GM12878 (cell line): ENCODE data around the gene RPP40. TPM values are rescaled to one million over a fixed set of nuclear protein-coding genes. Genes with fewer than 3 reads are reported as not detected.

Experiments used
- ATAC-seq: fragments of 200-7000 bp; cut with Tn5 transposase; 3 replicates; pipeline ENCODE4 v1.9.1; 2020; ENCODE audit warnings: mild to moderate bottlenecking, moderate library complexity
- BruUV-seq: library from RNA; stranded (reverse); fragments of 400-500 nt; replicated peaks from 2 replicates; lab custom pipeline; 2021; lab: Mats Ljungman, UMichigan
- CTCF ChIA-PET: fragments of 300-600 bp; sonication (Branson Sonifier 250); formaldehyde crosslinking; extraction: SDS; loops from one replicate; lab custom pipeline; 2021; ENCODE audit warnings: inconsistent platforms; lab: Yijun Ruan, JAX
- POLR2A ChIA-PET: fragments of 350-600 bp; formaldehyde crosslinking; extraction: SDS; loops from one replicate; lab custom pipeline; 2021; ENCODE audit warnings: inconsistent platforms; lab: Charles Lee
- RAD21 ChIA-PET: fragments of 300-600 bp; sonication (Branson Sonifier 250); formaldehyde crosslinking; loops from one replicate; lab custom pipeline; 2023; ENCODE audit warnings: antibody characterized with exemption; ENCODE audit not compliant: unreplicated experiment; lab: Charles Lee
- SMC1A ChIA-PET: fragments of 300-600 bp; sonication (Branson Sonifier 250); formaldehyde crosslinking; loops from one replicate; lab custom pipeline; 2023; ENCODE audit not compliant: unreplicated experiment, uncharacterized antibody; lab: Charles Lee
- DNase-seq: peaks from one replicate; pipeline ENCODE4 v3.0.0-alpha.2; 2011; ENCODE audit warnings: low read depth, low spot score
- FAIRE-seq: peaks from 3 replicates; lab custom pipeline; 2011; peaks lifted over from hg19 to GRCh38; lab: Jason Lieb, UNC
- H2AFZ ChIP-seq: 2 replicates; pipeline ENCODE4 v1.6.0; 2011; ENCODE audit warnings: low read depth, low read length, control low read depth; ENCODE audit not compliant: control insufficient read depth
- H3K27ac ChIP-seq: 2 replicates; pipeline ENCODE4 v1.5.1; 2011; ENCODE audit warnings: control low read depth; ENCODE audit not compliant: control insufficient read depth, insufficient read depth
- H3K27me3 ChIP-seq, 2 experiments: replicated peaks in 1 of 2; 2 replicates each; pipeline versions ENCODE4 v1.6.0 to v1.6.1; 2011; ENCODE audit warnings: low read length in 1 of 2; ENCODE audit not compliant: control insufficient read depth in 2 of 2, insufficient read depth in 2 of 2
- H3K36me3 ChIP-seq, 2 experiments: 2 replicates each; pipeline ENCODE4 v1.5.1; 2011; ENCODE audit warnings: low read length in 1 of 2; ENCODE audit not compliant: control insufficient read depth in 2 of 2, insufficient read depth in 2 of 2
- H3K4me1 ChIP-seq: 2 replicates; pipeline ENCODE4 v1.6.1; 2011; ENCODE audit warnings: mild to moderate bottlenecking, low read length, moderate library complexity, mixed read lengths; ENCODE audit not compliant: control insufficient read depth, insufficient read depth
- H3K4me2 ChIP-seq: 2 replicates; pipeline ENCODE4 v1.6.0; 2011; ENCODE audit warnings: control low read depth; ENCODE audit not compliant: control insufficient read depth, insufficient read depth
- H3K4me3 ChIP-seq: fragments of 200-600 bp; sonication (generic); 2 replicates; pipeline ENCODE4 v1.5.1; 2016
- H3K79me2 ChIP-seq: 2 replicates; pipeline ENCODE4 v1.6.0; 2011; ENCODE audit warnings: low read length; ENCODE audit not compliant: control insufficient read depth, insufficient read depth
- H3K9ac ChIP-seq: 2 replicates; pipeline ENCODE4 v1.8.0; 2011; ENCODE audit warnings: low read length, control low read depth, mixed read lengths; ENCODE audit not compliant: control insufficient read depth, insufficient read depth
- H3K9me3 ChIP-seq: replicated peaks from 3 replicates; pipeline ENCODE4 v1.5.1; 2011; ENCODE audit warnings: mild to moderate bottlenecking, low read length; ENCODE audit not compliant: control insufficient read depth, insufficient read depth
- H4K20me1 ChIP-seq: 2 replicates; pipeline ENCODE4 v1.6.0; 2011; ENCODE audit not compliant: control insufficient read depth, insufficient read depth
- IKZF1 ChIP-seq: fragments of 450-650 bp; conservative IDR thresholded peaks from 2 replicates; pipeline ENCODE4 v1.6.1; 2017; ENCODE audit warnings: antibody characterized with exemption, mild to moderate bottlenecking
- IRF5 ChIP-seq: fragments of 450-650 bp; IDR thresholded peaks from 2 replicates; pipeline ENCODE4 v1.6.1; 2017; ENCODE audit warnings: borderline replicate concordance
- KAT2A ChIP-seq: conservative IDR thresholded peaks from 2 replicates; pipeline ENCODE4 v1.6.1; 2011; ENCODE audit warnings: low read depth, low read length; ENCODE audit not compliant: control insufficient read depth
- MLLT1 ChIP-seq: fragments of 450-650 bp; IDR thresholded peaks from 2 replicates; pipeline ENCODE4 v1.6.1; 2016; ENCODE audit warnings: mild to moderate bottlenecking
- MTA3 ChIP-seq: IDR thresholded peaks from 2 replicates; pipeline ENCODE4 v1.6.1; 2012; ENCODE audit warnings: low read length, inconsistent platforms, borderline replicate concordance
- STAT3 ChIP-seq: IDR thresholded peaks from 2 replicates; pipeline ENCODE4 v1.6.1; 2011; ENCODE audit warnings: low read depth, low read length, improper control_type of control experiment
- WGBS: methylation state at CpG from one replicate; pipeline ENCODE4 v1.1.6; 2016; ENCODE audit warnings: low lambda C conversion rate; ENCODE audit not compliant: insufficient replicate concordance, insufficient coverage; ENCODE audit errors: missing lambda C conversion rate; 5-methylcytosine and 5-hydroxymethylcytosine counted together
- in situ Hi-C: fragments of 300-500 bp; cut with MboI; formaldehyde crosslinking; loops from 9 replicates; pipeline ENCODE4 v1.14.3; 2018; ENCODE audit warnings: mixed read lengths
- intact Hi-C: fragments of 100-400 bp; cut with micrococcal nuclease; formaldehyde crosslinking; loops from one replicate; pipeline ENCODE4 v1.14.2; 2022; ENCODE audit not compliant: unreplicated experiment
- polyA plus RNA-seq, 11 experiments: library from polyadenylated mRNA; depleted of rRNA in 4 of 11; unstranded in 6 of 11; stranded (reverse) in 5 of 11; fragments of >200 nt; fragmentation: Nextera tagmentation in 4 of 11; fragmentation: Illumina TruSeq in 1 of 11; extraction: Ambion mirVana in 4 of 11; extraction: Trizol in 1 of 11; gene quantifications; 1 replicate in 1 of 11; 2 replicates in 10 of 11; pipeline versions ENCODE4 v1.2.1 to v1.2.3, GENCODE V29; 2011 to 2016; ENCODE audit warnings: inconsistent platforms in 2 of 11, missing spikeins in 2 of 11, low read depth in 1 of 11
- total RNA-seq, 4 experiments: library from RNA; depleted of rRNA in 3 of 4; stranded (reverse); fragments of >200 nt in 3 of 4; fragmentation: Illumina TruSeq in 1 of 4; extraction: Trizol in 1 of 4; gene quantifications; 2 replicates each; pipeline versions ENCODE4 v1.2.1 to v1.2.3, GENCODE V29; 2013 to 2021

The RPP40 gene
- total and polyA plus RNA-seq, 10 of the 15 experiments (the other 5 are each of a cell fraction or from before 2014, with no cell fraction given), result 5.6 to 46.3 (median 21.7) TPM

- Histone ChIP-seq H3K27me3 (peaks cover 0 to 2% of the 10 kb centered on the region in 2 experiments; a peak in 1 of 4 replicates), H3K27ac (no peak overlapping the region), H2AFZ (no peak overlapping the region), H4K20me1 (no peaks in the 10 kb centered on the region), H3K9me3 (no peaks in the 10 kb centered on the region), H3K36me3 (no peaks in the 10 kb centered on the region), H3K4me3 (no peak overlapping the region), H3K79me2 (no peaks in the 10 kb centered on the region)
- no TSS peak for BruUV-seq
- intact Hi-C loops (no loop called here), in situ Hi-C loops (no loop called here)
- POLR2A ChIA-PET, result no interaction called here
- RAD21 ChIA-PET, result no interaction called here
- ATAC-seq (no peak), DNase-seq (no peak)
- WGBS, result 51% methylated on average over 5 of the region's 5 CpGs
- CTCF ChIA-PET, result no interaction called here
- TF ChIP-seq STAT3 (no peak), IRF5 (no peak), MTA3 (no peak), KAT2A (no peak), IKZF1 (no peak), MLLT1 (no peak)
- TF ChIP-seq, all 136 proteins: peak for 0
- SMC1A ChIA-PET, result interaction anchor here (0.6 to 1.1 kb wide), 2 partner anchors 19 to 164 kb away, joined by 3 read pairs; no protein-coding TSS in a partner anchor
- Histone ChIP-seq H3K9ac (no peak overlapping the region), H3K4me1 (no peaks in the 10 kb centered on the region), H3K4me2 (no peak overlapping the region)
- FAIRE-seq, result no peak
Measured at GRCh38 chr6:4967301-4968030, 36.4 kb downstream of the RPP40 start.
